OCI-M2 (cell line): ENCODE measurements around the gene NTRK1.

Experiments
- DNase-seq: peaks from one replicate; lab custom pipeline; 2025; ENCODE audit not compliant: unreplicated experiment; lab: John Stamatoyannopoulos, UW

Gene NTRK1

DNA sequence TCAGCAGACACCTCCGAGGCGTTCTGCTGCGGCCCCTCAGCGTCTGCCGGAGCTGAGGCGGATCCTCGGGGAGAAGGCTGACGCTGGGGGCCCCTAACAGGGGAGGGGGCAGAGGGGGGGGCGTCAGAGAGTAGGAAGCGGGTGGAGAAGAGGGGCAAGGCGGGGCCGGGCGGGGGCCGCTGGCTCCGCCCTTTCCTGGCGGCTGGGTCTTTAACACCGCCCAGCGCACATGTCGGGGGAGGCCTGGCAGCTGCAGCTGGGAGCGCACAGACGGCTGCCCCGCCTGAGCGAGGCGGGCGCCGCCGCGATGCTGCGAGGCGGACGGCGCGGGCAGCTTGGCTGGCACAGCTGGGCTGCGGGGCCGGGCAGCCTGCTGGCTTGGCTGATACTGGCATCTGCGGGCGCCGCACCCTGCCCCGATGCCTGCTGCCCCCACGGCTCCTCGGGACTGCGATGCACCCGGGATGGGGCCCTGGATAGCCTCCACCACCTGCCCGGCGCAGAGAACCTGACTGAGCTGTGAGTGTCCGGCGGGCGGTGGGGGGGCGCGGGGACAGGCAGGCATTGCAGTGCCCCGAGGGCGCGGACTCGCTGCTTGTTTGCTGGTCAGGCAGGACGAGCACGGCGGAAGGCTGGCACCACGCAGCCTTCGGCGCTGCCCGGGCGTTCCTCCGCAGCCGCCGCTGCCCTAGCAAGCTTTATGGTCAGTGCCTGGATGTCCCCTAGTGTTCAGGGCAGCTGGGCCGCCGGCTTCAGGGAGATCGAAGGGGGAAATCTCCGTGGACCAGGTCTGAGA is at the start of gene NTRK1:
Gene NTRK1, plus strand, starts transcription at position 238 of the 796 bp plus-strand sequence. Its CDS starts 70 bp downstream, at position 308.
- DNase-seq = no peak

DNA sequence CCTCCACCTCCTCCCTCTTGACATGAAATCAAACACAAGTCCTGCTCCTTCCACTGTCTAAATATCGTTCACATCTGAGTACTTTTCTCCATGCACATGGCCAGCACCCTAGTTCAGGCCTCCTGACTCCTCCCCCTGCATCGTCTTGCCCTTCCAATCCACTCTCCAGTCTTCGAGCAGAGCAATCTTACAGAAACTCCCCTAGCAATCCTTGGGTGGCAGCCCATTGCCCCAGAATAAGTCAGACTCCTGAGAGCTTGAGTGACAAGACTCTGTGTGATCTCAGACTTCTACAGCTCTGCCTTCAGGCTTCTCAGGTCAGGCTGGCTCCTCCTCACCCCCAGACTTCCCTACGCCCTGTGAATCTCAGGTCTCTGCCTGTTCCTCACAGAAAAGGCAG is 49.5 kb upstream of the NTRK1 start:
- DNase-seq = no peak

DNA sequence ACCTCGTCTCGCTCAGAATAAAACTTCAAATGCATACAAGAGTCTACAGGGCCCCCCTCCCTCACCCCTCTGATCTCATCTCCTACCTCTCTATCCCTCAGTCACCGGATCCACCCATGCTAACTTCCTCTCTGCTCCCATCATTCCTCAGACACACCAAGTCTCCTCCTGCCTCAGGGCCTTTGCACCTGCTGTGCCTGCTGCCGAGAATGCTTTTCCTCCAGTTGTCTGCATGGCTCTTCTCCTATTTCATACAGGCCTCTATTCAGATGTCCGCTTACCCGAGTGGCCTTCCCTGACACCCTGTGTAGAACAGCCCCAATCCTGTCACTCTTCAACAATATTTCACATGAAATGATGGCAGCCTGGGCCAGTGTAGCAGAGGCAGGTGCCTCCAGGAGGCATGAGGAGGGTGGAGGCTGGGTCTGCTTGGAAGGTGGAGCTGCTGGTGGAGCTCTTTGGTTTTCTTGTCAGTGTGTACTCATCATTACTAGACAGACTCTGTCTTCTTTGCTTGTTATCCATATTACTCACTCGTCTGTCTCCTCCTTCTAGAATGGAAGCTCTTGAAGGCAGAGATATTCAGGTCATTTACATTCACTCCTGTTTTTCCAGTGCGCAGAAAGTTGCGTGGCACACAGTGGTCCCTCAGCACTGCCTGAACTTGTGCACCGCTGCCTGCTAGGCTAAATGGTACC is 48.2 kb upstream of the NTRK1 start:
- DNase-seq = no peak

DNA sequence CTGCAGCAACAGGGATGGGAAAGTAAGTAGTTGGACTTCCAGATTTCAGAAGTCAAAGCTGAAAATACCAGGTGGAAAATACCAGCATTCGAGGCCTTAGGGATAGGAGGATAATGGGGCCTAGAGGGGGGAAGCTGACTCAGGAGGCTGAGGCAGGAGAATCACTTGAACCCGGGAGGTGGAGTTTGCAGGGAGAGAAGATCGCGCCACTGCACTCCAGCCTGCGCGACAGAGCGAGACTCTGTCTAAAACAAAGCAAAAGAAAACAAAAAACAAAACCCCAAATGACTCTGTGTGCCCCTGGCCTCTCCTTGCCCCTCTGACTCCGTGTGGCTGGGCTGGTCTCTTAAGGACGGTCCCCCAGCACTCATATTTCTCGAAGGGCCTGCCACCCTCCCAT is 47.4 kb upstream of the NTRK1 start:
- DNase-seq = no peak

DNA sequence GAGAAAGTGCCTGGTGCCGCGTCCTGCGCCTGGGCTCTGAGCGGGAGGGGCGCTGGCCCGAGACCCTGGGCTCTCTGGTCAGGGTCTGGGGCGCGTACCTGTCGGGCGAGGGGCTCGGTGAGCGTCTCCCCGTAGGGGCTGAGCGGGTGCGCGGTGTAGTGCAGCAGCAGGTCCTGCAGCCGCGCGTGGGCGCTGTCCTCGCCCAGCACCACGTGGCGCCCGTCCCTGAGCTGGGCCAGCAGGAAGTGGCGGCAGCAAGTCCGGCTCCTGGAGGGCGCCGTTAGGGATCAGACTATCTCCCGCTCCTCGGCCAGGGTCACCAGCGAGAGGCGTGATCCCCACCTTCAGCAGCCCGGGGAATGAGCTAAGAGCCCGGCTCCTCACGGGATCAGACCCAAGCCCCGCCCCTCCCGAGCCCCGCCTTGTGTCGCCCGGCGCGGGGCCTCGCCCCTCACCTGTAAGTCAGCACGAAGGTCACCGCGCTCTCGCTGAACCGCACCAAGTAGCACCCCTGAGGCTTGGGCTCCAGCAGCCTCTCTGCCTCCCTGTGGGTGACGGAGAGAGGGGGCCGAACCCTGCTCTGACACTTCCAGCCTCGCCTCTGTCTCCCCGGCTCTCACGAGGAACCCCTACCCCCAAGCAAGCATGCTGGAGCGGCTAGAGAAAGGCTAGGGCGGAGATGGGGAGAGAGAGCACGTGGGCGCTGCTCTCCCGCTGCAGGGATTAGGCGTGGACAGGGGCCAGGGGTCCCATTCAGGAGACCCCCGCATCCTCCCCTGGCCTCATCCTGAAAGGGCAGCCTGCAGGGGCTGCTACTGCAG is 46.7 kb upstream of the NTRK1 start:
- no peak for DNase-seq

DNA sequence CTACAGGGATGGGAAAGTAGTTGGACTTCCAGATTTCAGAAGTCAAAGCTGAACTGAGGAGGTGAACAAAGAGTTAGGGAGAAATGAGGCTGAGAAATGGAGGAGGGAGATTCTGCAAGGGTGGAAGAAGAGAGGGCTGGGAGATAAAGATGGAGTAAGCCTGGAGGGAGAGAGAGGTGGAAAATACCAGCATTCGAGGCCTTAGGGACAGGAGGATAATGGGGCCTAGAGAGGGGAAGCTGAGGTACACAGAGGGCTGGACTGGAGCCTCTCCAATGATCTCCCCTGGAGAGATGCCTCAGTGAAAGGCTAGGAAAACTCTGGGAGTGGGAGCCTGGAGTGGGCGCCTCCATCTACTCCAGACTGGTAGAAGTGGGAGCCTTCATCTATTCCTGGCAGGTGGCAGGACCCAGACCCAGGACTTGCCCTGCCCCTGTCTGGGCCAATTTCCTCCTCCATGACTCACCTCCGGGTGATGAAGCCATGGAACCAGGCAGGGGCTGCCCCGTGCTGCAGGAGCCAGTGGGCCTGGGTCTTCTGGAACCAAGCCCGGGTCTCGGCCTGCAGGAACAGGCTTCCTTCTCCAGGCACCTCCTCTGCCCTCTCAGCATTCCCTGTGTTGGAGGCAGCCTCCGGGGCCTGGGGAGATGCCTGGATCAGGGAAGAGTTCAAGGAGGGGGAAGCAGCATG is 45.9 kb upstream of the NTRK1 start:
- no peak for DNase-seq

DNA sequence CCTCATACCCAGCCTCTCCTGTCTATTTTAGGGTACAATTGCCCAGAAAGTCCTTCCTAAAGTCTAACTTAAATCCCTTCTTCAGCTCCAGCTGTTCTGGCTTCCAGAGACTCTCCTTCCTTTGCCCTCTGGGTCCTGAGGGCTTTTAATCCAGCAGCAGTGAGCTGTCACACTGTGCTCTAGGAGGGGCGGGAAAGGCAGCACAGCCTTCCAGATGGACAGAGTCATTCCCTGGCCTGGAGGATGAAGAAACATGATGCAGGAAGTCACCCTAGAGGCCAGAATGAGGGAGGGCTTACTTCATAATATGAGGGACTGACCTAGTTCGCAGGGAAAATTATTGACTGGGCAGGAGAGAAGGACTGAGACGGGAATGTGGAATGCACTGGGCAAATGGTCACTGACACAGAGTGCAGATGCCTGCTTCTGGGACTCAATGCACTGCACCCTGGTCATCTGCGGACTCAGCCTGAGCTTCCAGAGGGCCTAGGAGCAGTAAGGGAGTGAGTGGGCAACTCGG is 45.3 kb upstream of the NTRK1 start:
- no peak for DNase-seq

DNA sequence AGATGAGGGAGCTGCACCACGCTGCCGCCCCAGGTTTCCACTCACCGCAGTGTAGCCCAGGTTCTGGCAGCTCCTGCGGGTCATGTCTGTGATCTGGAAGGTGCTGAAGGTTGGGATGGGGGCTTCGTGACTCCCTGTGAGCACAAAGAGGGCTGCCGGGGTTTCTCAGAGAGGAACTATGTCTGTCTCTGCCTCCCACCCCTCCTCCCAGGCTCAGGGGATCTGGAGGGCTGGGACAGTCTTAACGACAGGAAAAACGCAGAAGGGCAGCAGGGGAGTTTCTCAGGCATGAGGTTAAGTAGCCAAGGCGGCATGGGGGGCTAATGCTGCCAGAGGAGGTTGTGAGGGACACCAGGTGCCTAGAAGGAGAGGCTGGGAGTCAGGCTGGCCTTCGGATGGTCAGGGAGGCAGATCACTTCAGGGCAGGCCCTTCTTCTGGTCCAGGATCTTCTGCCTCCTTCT is 44.7 kb upstream of the NTRK1 start:
- DNase-seq = no peak

DNA sequence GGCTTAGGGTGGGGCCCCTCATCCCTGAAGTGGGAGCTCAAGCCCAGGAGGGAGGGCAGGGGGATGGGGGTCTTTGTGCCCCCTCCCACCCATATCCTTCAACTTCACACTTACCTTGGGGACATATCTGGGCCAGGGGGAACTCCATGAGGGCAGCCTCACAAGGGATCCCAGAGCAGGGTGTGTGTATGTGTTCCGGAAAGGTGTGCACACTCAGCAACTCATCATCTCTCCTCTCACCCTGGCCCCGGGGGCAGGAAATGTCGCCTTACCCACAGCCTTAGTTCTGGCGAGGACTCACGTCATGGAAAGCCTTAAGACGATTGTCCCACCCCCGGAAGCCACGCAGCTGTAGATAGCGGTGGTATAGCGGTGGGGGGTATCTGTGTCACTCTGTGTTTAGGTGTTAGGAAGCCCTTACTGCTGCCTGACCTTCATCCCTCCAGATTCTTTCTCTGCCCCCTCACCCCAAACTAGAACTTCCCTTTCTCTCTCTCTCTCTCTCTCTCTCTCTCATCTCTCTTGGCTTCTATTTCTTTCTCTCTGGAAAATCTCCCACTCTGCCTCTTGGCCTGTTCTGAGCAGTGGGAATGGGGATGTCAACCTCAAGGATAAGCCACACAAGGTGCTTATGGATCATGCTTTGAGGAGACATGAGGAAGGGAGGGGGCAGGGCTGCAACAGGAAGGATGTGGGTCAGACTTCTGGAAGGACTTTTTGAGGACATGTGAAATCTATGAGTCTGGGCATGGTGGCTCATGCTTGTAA is 43.9 kb upstream of the NTRK1 start, which contains the start of gene SH2D2A:
Gene SH2D2A, minus strand, starts transcription at position 288 of the 768 bp plus-strand sequence. Its CDS starts 140 bp downstream, at position 148.
- DNase-seq = no peak

DNA sequence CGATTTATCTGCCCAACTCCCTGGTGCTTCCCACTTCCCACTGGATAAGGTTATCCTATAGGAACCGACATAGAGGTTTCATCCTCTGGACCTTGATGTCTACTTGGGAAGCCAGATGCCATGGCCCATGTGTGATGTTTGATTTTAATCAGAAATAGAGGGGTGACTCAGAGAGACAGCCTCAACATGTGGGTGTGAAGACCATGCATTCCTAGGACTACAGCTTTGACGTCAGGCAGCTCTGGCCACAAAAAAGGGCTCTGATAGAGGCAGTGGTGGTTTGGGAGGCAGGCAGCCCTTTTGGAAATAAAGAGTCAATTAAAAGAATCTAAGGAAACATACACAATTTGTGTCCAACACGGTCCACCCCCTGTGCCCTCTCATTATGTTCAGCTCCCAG is 38.9 kb upstream of the NTRK1 start:
- no peak for DNase-seq

DNA sequence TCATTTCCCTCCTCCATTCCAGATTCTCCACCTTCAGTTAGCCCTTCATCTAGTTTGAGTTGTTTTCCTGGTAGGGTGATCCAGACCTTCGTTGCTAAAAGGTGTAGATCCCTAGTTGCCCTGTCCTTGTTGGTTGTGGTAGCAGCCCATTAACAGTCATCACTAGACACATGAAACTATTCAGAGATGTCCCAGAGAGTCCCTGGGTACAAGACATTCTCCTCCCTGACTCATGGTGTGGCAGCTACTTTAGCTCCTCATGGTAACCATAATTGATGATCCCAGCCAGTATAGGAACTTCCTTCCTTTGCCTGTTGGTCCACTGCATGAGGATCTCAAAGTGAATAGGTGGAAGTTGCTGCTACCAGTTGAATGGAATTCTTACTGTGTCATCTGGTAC is 38.0 kb upstream of the NTRK1 start:
- DNase-seq = no peak

DNA sequence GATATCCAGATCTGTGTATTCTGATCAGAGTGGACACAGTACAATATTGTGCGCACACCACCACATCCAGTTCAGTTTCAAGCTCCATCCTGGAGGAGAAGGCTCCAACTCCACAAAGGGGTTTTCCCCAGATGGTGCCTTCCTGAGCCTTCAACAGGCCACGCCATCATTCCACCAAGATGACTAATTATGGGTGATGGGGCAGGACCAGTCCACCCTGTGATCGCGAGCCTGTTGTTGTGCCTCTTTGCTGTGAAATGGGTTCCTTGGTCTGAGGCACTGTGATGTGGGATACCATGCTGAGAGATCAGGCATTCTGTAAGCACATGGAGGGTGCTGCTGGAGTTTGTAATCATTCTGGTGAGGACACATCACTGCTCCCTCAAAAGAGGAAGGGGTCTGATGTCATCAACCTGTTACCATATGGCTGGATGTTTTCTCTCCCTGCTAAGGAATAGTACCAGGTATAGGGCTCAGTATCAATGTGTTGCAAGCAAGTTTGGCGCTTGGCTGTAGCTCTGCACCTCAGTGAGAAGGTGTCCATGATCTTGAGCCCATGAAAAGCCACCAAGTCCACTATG is 37.4 kb upstream of the NTRK1 start:
- no peak for DNase-seq

DNA sequence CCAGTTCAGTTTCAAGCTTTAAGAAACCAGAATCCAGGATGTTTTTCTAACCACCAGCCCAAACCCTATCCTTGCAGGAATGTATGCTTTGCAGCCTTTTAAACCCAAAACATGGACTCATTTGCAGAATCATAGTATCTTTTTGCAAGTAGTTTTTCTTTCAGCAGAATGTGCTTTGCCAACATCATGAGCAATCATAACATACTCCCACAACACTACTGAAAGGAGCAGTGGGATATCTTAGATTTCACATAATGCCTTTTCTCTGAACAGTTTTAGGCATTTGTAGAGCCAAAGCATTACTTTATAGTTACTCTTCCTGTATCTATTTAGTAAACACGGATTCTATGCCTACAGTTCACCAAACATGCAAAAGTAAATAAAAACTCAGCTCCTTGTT is 34.0 kb upstream of the NTRK1 start:
- DNase-seq = no peak

DNA sequence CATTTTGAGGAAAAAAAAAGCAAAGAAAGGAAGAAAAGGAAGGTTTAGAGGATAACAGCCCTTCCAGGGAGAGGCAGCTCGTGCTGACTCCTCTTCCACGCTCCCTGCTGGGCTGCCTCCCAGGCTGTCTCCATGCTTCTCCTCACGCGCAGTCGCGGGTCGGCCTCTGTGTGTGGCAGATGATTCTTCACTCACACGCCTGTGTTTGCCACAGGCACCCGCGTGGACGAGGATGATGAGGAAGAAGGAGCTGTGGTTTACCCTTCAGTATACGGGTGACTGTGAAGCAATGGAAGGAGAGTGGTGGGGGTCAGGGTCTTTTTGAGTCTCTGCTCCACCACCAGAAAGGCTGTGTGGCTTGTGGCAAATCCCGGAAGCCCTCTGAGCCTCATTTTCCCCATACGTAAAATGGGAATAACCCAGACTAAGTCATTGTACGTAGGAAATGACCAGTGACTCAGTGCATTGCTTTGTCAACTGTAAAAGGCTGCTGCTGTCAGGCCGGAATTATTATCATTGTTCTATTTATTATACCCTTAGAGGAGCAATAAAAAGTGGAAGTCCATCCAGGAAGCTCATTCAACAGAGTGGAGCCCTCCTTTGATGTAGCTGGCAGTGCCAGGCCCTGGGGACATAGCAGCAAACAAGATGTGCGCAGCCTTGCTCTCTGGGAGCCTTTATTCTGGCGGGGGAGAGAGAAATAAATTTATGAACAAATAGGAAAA is 32.1 kb upstream of the NTRK1 start:
- no peak for DNase-seq

DNA sequence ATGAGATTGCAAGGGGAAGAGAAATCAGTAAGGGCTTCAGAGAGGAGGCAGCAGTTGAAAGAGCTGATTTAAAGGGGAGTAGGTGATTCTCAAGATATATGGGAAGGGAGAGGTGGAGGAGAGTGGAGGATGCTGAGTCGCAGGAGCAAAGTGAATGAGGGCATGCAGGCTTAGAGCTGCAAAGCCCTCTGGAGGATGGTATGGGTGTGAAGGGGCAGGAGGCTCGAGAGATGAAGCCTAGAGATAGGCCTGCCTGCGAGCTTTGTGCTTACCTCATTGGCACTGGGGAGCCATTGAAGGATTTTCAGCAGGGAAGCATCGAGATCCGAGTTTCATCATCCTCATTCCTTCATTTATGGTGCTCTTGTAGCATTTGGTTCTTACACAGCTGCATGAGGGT is 28.2 kb upstream of the NTRK1 start:
- no peak for DNase-seq

DNA sequence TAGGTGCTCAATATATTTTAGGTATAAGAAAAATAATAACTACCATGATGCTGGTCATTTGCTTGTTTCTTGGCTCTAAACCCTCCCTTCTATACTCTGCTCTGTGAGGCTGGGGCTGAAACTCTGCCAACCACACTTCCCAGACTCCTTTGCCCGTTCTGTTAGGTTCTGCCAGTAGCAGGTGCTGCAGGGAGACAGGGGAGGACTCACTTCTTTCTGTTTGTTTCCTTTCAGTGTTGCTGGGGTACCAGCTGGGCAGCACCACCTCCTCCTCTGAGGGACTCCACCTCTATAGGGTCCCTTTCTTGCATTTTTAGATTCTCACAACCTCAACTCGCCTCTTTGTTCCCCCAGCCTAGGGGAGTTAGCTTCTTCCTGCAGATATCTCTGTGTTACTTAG is 27.1 kb upstream of the NTRK1 start:
- no peak for DNase-seq

DNA sequence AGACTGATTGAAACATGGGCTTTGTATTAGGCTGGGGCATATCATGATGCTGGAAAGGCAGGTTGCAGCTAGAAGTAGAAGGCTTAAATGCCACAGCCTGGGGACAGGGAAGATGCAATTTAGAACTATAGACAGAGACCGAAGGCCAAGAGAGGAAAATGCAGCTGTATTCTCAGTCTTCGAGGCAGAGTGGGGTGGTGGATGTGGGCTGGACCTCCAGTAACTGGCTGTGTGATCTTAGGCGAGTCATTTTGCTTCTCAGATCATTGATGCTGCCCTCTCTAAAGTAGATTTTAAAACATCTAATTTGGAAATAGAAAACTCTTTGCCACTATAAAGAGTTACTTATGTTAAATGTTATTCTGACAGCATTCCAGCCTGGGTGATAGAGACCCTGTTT is 26.3 kb upstream of the NTRK1 start:
- no peak for DNase-seq

DNA sequence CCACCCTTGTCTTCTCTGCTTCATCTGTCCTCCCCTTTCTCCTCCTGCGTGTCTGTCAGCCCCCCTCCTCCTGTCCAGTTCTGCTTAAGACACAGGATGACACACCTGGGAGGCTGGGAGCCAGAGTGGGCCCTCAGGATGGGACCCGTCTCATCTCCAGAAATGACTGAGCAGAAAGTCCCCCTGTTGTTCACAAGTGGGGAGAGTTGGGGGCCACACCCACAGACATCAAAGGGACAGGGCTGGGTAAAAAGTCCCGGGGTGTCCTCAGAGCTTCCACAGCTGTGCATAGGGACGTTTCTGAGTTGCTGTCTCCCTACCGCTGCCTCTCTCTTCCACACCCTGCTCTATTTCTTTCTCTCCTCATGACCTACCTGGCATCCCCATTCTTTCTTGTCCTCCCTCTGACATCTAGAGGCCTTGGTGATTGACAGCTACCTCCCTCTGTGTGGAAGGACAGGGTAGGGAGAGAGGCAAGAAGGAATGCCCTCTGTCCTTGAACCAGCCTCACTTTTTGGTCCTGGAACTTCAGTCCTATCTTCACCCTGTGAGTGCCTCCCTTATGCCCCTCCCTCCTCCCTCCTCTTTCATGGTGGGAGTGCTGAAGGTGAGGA is 24.5 kb upstream of the NTRK1 start:
- DNase-seq = no peak

DNA sequence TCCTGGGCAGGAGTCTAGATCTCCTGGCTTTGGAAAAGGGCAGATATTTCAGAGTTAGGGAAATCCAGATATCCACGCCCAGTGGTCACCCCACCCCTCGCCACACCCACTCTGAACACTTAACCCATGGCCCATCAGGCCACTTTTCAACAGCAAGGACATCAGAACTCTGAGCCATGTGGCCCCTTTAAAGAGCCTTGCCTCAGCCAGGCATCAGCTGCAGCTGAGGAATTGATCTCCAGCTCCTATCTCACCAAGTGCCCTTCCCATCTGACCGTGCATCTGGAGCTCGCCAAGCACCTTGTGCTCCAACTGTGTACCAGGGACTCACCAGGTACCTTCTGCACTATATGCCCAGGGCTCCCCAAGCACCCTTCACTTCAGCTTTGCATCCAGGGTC is 23.8 kb upstream of the NTRK1 start:
- no peak for DNase-seq
